SIG-M5 treated with dmso at 0.1 percent for 504 hours (cell line): ENCODE measurements around the gene CACNA1D.
"Not testable (repeated sequence)": the region's sequence is repeated elsewhere in the genome, so short reads cannot be mapped to it uniquely, and the experiment has no call there.

Experiments
- DNase-seq: peaks from one replicate; lab custom pipeline; 2025; ENCODE audit not compliant: unreplicated experiment; lab: John Stamatoyannopoulos, UW

The CACNA1D gene

DNA sequence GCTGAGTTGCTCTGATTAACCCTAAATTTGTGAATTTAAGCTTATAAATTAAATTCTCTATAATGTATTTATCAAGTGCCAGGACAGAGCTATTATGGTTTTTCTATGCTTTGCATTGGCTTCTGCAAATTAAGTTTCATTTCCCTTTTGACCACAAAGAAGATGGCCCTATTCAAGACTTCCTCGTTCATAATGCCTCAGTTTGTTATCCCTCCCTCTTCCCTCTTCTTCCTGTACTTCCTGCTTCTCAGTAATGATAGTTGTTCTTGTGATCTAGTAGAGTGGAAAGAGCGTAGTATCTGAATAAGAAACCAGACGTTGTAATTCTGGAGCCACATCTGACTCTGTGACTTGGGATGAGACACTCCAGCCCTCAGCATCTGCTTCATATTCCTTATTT, 118.7 kb downstream of the CACNA1D start:
- DNase-seq = peak; percentile 95

DNA sequence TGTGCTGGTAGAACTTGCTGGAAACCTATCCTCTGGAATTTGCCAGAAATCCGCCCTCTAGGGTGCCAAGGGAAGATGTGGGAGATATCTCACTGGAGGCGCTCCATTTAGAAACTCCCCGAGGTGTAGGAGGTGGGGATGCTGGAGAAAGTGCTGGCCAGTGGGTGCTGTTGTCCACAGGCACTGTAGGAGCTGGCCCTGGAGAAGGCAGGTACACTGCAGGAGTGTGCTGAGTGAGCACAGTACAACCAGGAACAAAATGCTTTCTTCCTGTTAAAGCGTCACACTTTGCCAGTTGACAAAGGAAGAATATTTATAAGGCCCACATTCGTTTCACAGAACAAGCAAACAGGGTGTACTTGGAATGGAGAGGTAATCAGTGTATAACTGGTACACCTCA, 119.9 kb downstream of the CACNA1D start:
- no peak for DNase-seq

DNA sequence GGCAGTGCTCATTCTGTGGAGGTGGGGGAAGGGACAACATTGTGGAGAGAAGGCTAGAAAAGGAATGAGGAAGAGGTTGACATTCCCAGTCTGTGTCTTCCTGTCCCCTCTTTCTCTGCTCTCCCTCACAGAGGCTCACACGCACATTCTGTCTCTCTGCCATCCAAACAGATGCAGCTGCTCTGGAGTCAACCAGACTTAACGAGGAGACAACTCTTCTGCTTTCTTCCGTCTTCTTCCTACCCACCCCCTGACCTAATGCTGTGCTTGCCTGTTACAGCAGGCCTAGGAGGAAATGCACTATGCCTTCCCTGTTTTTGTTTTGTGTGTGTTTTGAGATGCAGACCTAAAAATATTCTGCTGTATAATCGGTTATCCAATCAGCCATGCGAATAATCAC, 121.9 kb downstream of the CACNA1D start:
- peak; percentile 4 for DNase-seq

DNA sequence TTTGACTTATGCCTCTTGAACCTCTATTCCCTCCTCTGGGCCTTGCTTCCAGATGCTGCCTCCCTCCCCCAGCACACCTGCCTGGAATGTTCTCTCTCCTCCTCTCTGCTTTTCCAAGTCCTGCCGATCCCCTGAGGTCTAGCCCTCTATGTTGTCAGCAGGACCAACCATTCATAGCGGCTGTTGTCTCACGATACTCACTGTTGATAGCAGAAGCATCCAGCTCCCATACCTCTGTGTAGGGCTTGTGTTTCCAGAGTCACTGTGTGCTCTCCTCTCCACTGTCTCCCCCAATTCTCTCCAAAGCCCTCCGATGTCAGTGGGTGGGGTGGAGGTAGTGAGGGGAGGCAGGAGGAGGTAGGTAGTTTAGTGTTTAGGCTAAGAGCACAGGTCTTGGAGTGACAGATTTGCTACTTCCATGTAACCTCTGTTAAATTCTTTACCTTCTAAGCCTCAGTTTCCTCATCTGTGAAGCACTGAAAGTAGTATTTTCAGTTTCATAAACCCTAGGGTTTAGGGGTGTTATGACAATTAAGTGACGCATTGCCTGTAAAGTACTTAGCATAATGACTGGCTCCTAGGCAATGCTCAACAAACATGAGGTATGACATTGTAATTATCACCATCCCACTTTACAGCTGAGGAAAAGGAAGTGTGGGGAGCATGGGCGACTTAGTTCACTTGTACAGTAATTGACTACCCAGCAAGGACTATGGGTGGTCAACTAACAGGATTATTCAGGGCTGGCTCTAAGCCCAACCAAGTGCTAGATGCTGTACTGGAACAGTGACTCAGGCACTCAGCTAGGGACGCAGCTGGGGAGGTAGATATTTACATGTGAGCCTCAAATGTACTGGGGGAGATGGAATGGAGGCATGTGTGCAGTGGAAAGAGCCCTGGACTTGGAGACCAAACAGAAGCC, 122.8 kb downstream of the CACNA1D start:
- no peak for DNase-seq

DNA sequence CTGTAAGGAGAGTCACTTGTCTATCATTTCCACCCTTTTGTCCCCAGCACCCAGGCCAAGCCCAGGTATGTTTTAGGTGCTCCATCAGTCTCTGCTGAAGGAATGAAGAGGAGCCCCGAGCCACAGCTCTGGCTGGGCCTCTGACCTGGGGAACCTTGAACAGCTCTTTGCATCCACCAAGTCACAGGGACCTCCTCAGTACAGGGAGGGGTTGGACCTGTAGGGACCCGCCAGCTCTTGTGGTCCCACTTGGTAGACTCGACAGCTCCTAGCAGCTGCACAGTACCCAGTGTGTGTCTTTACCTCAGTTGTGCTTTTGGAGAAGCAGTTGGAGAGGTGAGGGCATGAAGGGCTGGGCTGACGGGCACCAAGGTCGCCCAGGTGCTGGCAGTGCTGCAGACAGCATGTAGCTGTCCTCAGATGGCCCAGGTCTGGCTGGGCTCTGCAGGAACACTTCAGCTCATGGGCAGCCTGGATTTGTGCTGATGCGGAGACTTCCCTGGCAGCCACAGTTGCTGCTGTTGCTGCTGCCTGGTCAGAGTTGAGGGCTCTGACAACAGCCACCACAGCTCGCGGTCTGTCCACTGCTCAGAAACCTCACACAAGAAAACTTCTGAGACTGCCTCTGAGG, 123.6 kb downstream of the CACNA1D start:
- DNase-seq = no peak

DNA sequence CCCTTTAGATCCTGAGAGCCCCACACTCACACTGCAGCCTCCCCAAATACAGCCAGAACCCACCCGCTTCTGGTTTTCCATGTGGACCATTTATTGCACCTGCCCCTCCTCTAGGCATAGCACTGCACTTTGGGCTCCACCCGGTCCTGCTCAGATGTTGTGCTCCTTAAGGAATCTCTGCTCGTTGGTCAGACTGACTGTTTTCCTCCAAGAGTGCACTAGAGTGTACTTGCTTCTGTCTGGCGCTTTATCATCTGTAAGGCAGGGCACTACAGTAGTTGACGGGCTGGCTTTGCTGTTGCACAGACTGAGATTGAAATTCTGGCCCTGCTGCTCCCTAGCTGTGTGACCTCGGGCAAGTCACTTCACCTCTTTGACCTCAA, 124.1 kb downstream of the CACNA1D start:
- no peak for DNase-seq

DNA sequence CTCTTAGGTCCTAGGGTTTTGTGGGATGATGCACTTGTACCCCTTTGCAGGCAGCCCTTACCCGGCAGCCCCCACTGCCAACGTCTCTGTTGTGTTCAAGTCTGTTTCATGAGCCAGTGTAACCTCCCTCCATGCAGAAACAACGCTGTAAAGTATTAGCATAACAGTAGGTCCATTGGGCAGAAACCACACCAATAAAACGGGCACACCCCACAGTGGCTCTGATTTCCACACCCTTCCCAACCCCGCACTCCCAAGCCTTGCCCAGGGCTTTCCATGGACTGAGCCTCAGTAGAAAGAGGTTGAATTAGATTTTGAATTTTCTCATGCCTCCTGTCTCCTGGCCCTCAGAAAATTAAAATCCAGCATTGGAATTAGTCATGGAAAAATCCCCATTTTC, 124.5 kb downstream of the CACNA1D start:
- DNase-seq = no peak

DNA sequence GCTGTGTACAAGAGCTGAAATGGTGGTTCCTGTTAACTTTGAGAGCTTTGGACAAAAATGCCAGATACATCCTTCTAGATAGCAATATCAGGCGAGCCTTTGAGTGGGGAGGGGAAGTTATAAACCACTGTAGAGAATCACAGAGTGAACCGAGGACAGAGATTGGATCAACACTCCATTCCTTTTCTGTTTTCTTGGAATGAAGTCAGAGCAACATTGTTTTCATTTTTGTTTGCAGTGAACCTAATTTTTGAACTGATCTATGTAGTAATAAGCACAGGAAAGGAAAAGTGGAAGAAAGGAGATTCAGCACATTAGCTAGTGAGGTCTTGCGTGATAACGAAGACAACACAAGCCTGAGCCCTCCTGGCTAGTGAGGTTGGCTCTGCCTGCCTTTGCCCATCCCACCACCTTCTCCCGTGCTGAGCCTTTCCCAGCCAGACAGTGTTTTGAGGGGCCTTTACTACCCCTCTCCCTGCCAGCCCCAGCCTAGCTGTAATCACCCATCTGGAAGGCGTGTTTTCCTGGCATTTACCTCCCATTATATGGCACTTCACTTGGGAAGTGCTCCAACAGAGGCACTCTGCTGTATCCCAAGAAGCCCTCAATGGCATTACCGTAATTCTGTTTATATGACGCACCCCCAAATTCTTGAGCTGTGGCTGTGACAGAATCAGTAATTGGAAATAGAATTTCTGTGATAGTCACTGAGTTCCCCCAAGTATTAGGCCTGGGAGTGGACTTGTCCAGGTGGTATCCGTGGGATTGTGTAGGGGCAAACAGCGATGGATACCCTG, 129.8 kb downstream of the CACNA1D start:
- DNase-seq = no peak

DNA sequence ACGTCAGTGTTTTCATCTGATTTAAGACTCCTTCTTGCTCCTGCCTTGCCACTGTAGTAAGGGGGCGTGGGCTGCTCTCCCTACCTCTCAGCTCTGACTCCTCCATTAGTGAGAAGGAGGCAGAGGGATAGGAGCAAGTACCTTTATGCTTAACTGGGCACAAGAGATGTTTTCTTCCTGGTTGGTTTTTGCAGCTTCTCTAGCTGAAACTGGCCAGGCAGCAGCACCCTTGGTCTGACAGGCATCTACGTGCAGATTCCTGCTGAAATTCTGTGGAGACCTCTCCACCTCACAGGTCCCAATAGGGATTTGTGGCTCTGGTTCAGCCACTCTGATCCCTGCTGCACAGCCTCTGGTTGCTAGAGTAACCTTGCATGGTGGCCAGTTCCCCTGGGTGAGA, 132.5 kb downstream of the CACNA1D start:
- no peak for DNase-seq

DNA sequence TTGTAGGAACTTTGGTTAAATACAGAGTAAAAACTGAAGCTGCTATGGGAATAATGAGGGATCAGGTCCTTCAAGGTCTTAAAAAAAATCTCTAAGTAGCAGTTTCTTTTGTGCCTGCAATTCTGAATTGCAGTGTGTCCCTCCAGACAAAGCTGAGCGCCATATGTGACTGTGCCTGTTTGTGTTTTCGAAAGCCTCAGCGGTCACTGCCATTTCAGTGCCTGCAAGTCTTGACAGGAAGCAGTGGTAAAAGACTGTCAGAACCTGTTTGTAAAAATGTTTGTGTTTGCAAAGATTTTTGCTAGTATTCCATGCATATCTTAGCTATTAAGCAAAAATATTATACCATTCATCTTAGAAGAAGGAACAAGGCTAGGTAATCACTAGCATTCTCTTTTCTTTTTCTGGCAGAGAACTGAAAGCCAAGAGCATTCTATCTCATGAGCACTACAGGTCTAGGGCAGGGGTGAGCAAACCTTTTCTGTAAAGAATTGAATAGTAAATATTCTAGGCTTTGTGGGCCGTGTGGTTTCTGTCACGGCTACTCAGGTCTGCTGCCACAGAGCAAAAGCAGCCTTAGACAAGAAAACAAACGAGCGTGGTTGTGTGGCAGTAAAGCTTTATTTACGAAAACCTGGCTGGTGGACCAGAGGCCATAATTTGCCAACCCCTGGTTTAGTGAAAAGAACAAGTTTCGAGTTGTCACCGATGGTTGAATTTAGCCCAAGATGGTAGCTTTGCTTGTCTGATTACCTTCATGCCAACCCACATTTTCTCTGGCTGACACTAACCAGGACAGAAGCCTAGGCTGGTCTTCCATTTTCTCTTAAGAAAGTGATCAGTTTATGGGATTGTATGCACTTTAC, 134.4 kb downstream of the CACNA1D start:
- DNase-seq = no peak

DNA sequence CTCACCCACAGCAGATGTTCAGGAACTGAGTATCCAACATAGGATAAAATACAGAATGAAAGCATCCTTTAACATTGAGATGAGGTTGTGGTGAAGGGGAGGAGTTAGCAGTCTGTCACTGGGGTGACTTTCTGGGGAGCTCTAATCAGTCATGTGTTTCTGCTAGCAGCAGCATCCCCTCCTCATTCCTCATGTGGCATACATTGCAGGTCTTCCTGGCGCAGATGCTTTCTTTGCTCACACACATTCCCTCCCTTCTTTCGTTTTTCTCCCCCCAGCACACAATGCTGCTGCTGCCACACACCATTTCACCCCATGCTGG, 135.0 kb downstream of the CACNA1D start:
- no peak for DNase-seq

DNA sequence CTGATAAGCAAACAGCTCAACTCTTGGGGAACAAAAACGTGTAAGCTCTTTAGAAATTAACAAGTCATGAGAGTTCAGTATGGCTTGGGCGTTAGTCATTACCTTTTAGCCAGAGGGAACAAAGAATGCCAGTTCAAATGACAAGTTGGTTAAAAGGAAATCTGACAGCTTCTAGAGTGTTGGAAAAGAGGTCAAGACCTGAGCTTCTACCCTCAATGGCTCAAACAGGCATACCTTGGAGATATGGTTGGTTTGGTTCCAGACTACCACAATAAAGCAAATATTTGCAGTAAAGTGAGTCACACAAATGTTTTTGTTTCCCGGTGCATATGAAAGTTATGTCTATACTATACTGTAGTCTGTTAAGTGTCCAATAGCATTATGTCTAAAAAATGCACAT, 136.1 kb downstream of the CACNA1D start:
- DNase-seq = peak; percentile 11

DNA sequence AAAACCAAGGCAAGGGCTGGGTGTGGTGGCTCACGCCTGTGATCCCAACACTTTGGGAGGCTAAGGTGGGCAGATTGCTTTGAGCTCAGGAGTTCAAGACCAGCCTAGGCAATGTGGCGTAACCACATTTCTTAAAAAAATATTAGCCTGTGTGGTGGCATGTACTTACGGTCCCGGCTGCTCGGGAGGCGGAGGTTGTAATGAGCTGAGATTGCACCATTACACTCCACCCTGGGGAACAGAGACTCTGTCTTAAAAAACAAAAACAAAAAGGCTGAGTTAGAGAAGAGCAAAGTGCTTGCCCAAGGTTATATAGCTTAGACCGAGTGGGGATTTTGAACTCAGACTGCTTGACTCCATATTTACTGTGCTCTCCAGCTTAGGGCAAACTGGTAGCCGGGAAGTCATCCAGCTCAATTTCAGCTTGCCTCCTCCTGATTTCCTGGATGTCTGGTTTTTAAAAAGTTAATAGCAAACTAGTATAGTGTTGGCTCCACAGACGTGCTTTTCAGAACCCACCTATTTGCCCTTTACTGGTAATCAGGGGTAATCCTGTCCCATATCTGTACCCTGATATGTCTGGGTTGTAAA, 138.9 kb downstream of the CACNA1D start:
- DNase-seq = no peak

DNA sequence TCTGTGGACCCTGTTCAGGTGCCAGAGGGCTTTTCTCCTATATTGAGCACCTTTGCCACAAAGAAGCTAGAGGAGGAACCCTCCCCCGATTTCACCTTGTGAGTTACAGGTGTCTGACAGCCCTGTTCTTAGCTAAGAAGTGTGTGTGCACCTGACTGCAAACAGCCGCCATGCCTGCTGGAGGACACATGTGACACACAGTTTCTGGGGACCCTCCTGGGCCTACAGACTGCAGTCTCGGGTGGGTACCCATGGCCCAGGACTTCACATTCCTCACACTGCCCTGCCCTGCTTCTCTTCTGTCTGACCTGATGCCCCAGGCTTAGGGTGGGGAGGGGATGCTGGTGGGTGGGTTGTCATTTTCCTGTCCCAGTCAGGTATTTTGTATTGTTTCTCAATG, 140.6 kb downstream of the CACNA1D start:
- no peak for DNase-seq

DNA sequence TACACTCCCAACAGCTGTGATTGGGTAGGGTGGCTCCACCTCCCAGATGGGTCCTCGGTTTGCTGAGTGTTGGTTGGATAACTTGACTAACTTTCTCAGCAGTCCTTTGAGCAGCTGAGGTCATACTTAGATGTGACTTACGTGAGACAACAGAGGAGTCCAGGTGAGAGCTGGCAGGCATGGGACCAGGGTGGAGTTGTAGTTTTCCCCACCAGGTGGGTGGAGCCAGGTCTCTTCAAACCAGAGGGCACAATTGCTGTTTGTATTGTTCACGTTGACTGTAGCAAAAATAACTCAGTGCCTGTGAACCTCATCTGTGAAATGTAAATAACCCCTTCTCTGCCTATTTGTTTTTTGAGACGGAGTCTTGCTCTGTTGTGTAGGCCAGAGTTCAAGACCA, 144.4 kb downstream of the CACNA1D start:
- DNase-seq = not testable (repeated sequence)

DNA sequence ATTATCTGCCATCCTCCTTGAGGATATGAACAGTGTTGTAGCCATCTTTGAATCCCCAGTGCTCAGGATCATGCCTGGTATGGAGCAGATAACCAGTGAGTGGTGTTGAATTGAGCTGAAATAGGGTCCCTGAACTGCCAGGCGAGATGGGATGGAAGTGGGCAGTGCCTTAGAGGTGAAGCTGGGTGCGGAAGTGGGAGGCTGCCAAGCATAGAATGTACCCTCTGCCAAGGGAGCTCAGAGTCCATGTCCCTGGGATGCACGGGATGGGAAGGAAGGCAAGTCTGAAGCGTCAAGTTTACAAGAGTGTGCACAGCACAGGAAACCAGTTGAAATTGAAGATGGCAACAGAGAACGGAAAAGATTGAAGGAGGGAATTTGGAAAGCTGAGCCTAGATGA, 147.0 kb downstream of the CACNA1D start:
- DNase-seq = no peak

DNA sequence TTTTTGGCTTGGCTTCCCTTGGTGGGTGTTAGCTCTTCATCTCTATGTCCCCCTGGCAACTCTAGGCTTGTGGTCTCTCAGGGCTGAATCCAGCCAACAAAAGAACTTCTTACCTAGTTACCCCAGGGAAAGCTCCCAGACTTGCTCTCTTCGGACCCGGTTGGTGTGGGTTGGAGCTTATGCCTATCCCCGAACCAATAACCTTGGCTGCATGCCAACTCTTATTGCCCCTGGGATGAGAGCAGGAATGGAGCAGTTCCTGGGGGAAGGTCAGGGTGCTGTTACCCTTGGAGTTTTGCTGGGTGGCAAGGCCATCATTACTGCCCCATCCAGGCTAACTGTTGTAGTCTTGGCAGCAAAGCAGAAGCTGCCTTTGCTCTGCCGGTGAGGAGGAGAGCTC, 147.8 kb downstream of the CACNA1D start:
- no peak for DNase-seq

DNA sequence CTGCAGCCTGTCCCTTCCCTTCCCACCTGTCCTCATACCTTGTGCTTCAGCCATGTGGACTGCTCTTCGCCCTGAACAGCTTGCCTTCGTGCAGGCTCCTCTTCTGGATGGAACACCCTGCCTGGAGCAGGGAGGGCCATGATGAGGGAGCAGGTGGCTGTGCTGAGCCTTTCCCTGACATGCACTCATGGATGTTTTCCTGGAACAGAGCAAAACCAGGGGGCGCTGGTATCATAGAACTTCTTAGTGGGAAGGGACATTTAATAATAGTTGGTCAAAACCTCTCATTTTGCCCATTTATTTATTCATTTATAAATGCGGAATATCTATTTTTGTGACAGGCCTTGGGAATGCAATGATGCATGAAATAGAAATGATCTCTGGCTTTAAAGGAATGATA, 149.3 kb downstream of the CACNA1D start:
- DNase-seq = no peak

DNA sequence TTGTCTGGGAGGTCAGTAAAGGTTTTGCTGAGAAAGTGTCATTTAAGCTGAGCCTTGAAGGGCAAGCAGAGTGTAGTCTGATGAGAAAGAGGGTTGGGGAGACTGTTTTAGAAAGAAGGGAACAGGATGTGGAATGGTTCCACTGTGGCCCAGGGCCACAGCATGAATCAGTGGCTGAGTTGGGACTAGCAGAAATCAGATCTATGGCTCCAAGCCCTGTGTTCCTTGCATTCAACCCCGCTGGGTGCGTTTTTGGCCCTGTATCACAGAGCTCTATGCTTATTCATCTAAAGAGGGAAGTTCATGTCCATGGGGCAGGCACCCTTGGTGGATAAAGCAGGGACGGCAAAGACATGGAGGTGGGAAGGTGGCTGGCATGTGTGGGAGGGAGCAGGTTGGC, 151.3 kb downstream of the CACNA1D start:
- DNase-seq = no peak

DNA sequence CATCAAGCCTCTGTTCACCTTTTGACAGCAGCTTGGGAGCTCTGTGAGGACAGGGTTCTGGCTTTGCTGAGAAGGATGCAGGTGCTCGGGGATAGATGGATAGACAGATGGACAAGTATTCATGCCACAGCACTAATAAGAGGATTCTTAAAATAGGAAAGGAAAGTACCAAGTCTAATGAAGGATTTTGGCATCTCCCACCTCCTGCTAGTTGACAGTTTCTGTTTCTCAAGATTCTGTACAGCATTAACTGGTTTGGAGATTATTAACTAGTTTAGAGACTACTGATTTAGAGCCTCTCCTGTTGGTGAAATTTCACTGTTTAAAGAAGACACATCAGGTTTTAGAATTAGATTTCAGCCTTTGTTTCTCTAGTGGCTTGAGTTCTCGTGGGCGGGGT, 152.3 kb downstream of the CACNA1D start:
- DNase-seq = no peak

DNA sequence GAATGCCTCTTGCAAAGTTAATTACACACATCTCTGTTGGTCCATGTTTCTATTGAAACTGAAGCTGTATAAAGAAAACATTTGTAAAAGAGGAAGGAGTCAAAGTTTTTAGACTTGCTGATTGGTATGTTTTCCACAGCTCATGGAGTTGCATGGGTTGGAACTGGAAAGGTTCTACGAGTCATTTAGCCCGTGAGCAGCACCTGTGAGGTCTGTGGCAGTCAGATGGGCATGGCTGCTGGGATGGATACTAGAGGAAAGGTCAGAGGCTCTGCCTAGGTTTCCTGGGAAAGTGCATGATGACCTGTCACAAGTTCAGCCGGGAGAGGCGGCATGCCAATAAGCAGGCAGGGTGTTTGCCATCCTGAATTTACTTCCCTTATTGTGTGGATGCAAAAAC, 155.4 kb downstream of the CACNA1D start:
- DNase-seq = no peak
